Hepatocyte (in vitro differentiated cells): ENCODE results near the gene PSMA6.
"Not testable (repeated sequence)": the region's sequence is repeated elsewhere in the genome, so short reads cannot be mapped to it uniquely, and the experiment has no call there.

Experiments
- CTCF ChIP-seq: fragments of 200-600 bp; sonication (generic); IDR thresholded peaks from 2 replicates; pipeline ENCODE4 v1.5.1; 2016; ENCODE audit warnings: antibody characterized with exemption, mild to moderate bottlenecking; ENCODE audit not compliant: poor library complexity
- EZH2phosphoT487 ChIP-seq: fragments of 200-600 bp; sonication (generic); IDR thresholded peaks from one replicate; pipeline ENCODE4 v1.6.1; 2018; ENCODE audit warnings: antibody characterized with exemption, mild to moderate bottlenecking, low read depth, moderate library complexity; ENCODE audit not compliant: unreplicated experiment, severe bottlenecking

DNA sequence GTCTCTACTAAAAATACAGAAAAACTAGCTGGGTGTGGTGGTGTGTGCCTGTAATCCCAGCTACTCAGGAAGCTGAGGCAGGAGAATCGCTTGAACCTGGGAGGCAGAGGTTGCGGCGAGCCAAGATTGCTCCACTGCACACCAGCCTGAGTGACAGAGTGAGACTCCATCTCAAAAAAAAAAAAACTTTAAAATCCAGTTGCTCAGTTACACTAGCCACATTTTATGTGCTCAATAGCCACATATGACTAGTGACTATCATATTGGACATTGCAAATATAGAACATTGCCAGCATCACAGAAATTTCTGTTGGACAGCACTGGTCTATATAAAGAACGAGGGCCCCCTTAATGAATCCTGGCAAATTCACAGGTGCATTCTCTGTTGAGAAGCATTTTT lies 9.2 kb downstream of the PSMA6 start:
- not testable (repeated sequence) for TF ChIP-seq CTCF, EZH2phosphoT487
